Measurements from ENCODE around the gene TMEM217.
A peak's percentile ranks its signal among the peaks of the same experiment; 100 is the strongest.

The TMEM217 gene

GRCh38 chr6:37283671-37284151 is 25.8 kb upstream of the TMEM217 start:
- H3K9me3 ChIP-seq (ENCODE audit: control insufficient read depth, insufficient read depth, low read depth, low read length), result no peaks in the 10 kb centered on the region

GRCh38 chr6:37283268-37283667 is 25.3 kb upstream of the TMEM217 start:
- Histone ChIP-seq H3K9me3 (ENCODE audit: control insufficient read depth, insufficient read depth, low read depth, low read length) (no peaks in the 10 kb centered on the region), H3K4me1 (ENCODE audit: control insufficient read depth, insufficient read depth, low read length) (peaks cover 9% of the 10 kb centered on the region), H3K27ac (ENCODE audit: extremely low read depth, low read depth, low read length) (no peak overlapping the region), H3K36me3 (ENCODE audit: control insufficient read depth in 2 of 2, insufficient read depth in 1 of 2, low read length in 2 of 2) (peaks cover 16 to 73% of the 10 kb centered on the region in 2 experiments), H3K4me3 (ENCODE audit: low read depth, low read length) (no peak overlapping the region)
- TF ChIP-seq ZNF335 (tag by site-specific recombination; conservative IDR thresholded peaks at IDR 0.05), result no peak
- TF ChIP-seq ZNF843 (tag by site-specific recombination; IDR thresholded peaks at IDR 0.05), result no peak
- no peak for TF ChIP-seq BCL11B (tag by site-specific recombination; IDR thresholded peaks at IDR 0.05; ENCODE audit: low read depth)
- no peak for TF ChIP-seq MZF1 (tag by site-specific recombination; IDR thresholded peaks at IDR 0.05; ENCODE audit: borderline replicate concordance)
- TF ChIP-seq ZSCAN16 (tag by site-specific recombination; IDR thresholded peaks at IDR 0.05), result peak; percentile 83; the same call in 1 of the 2 replicates
- peak; percentile 62 for TF ChIP-seq ZBTB44 (tag by site-specific recombination; IDR thresholded peaks at IDR 0.05)
- CTCF ChIA-PET, result interaction anchor here (0.5 to 1.1 kb wide), 5 partner anchors 14 to 415 kb away, joined by 3 to 4 read pairs (median 3); partner anchors contain the start of gene MDGA1
- POLR2A ChIA-PET, result no interaction called here

More at GRCh38 chr6:37283671-37284151, 25.8 kb upstream of the TMEM217 start:
- POLR2A ChIA-PET, result no interaction called here
- no peak overlapping the region for H3K4me3 ChIP-seq (ENCODE audit: low read depth, low read length)
- no peak for TF ChIP-seq ZNF114 (tag by site-specific recombination; IDR thresholded peaks at IDR 0.05)
- TF ChIP-seq ZNF292 (tag by site-specific recombination; IDR thresholded peaks at IDR 0.05; ENCODE audit: borderline replicate concordance, low read depth), result no peak
- no peak for TF ChIP-seq OSR2 (tag by site-specific recombination; IDR thresholded peaks at IDR 0.05)
- TF ChIP-seq ZBTB17 (tag by site-specific recombination; IDR thresholded peaks at IDR 0.05), result no peak
- TF ChIP-seq REPIN1 (tag by site-specific recombination; IDR thresholded peaks at IDR 0.05; ENCODE audit: low read depth), result no peak
- TF ChIP-seq, protein P1, sequence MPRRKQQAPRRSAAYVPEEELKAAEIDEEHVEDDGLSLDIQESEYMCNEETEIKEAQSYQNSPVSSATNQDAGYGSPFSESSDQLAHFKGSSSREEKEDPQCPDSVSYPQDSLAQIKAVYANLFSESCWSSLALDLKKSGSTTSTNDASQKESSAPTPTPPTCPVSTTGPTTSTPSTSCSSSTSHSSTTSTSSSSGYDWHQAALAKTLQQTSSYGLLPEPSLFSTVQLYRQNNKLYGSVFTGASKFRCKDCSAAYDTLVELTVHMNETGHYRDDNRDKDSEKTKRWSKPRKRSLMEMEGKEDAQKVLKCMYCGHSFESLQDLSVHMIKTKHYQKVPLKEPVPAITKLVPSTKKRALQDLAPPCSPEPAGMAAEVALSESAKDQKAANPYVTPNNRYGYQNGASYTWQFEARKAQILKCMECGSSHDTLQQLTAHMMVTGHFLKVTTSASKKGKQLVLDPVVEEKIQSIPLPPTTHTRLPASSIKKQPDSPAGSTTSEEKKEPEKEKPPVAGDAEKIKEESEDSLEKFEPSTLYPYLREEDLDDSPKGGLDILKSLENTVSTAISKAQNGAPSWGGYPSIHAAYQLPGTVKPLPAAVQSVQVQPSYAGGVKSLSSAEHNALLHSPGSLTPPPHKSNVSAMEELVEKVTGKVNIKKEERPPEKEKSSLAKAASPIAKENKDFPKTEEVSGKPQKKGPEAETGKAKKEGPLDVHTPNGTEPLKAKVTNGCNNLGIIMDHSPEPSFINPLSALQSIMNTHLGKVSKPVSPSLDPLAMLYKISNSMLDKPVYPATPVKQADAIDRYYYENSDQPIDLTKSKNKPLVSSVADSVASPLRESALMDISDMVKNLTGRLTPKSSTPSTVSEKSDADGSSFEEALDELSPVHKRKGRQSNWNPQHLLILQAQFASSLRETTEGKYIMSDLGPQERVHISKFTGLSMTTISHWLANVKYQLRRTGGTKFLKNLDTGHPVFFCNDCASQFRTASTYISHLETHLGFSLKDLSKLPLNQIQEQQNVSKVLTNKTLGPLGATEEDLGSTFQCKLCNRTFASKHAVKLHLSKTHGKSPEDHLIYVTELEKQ (tag by site-specific recombination; IDR thresholded peaks at IDR 0.05; ENCODE audit: borderline replicate concordance), result no peak
- H3K4me1 ChIP-seq (ENCODE audit: control insufficient read depth, insufficient read depth, low read length), result peaks cover 9% of the 10 kb centered on the region
- CTCF ChIA-PET, result interaction anchor here (0.5 to 0.7 kb wide), 3 partner anchors 15 to 414 kb away, joined by 3 to 4 read pairs (median 3); partner anchors contain the start of gene MDGA1
- no peak overlapping the region for H3K27ac ChIP-seq (ENCODE audit: extremely low read depth, low read depth, low read length)
- peaks cover 20 to 76% of the 10 kb centered on the region in 2 experiments for H3K36me3 ChIP-seq (ENCODE audit: control insufficient read depth in 2 of 2, insufficient read depth in 1 of 2, low read length in 2 of 2)

DNA sequence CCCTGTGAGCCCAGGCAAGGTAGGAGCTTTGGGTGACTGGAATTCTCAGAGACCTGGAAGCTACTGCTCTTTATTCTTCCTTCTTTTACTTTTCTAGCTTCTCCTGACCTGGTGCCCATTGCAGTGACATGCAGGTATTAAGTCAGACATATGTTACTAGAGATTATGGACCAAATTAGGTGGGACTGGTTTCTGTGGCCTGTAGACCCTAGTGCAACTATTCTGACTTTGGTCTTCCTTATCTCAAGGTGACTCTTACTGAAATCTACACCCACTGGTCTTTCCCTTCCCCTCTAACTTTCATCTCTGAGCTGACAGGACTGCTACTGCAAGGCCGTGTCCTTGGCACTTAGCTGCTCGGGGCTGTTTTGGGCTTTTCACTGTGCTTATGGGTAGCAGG is 24.4 kb upstream of the TMEM217 start:
- Histone ChIP-seq H3K36me3 (ENCODE audit: control insufficient read depth in 2 of 2, insufficient read depth in 1 of 2, low read length in 2 of 2) (peaks cover 8 to 66% of the 10 kb centered on the region in 2 experiments), H3K27ac (ENCODE audit: extremely low read depth, low read depth, low read length) (no peak overlapping the region), H3K4me1 (ENCODE audit: control insufficient read depth, insufficient read depth, low read length) (peaks cover 9% of the 10 kb centered on the region), H3K4me3 (ENCODE audit: low read depth, low read length) (no peak overlapping the region), H3K9me3 (ENCODE audit: control insufficient read depth, insufficient read depth, low read depth, low read length) (no peaks in the 10 kb centered on the region)
- ChIA-PET POLR2A (no interaction called here), CTCF (interaction anchor here (0.6 to 1.1 kb wide), 4 partner anchors 17 to 264 kb away, joined by 3 read pairs; no protein-coding TSS in a partner anchor)
- TF ChIP-seq PRDM1 (tag by site-specific recombination; IDR thresholded peaks at IDR 0.05) (no peak), ZNF501 (tag by site-specific recombination; IDR thresholded peaks at IDR 0.05) (no peak), SETDB1 (IDR thresholded peaks at IDR 0.05; ENCODE audit: insufficient read length, low read length) (no peak), ZNF280C (tag by site-specific recombination; IDR thresholded peaks at IDR 0.05) (no peak), ZNF37A (tag by site-specific recombination; IDR thresholded peaks at IDR 0.05) (no peak), GFI1B (tag by site-specific recombination; IDR thresholded peaks at IDR 0.05) (no peak), ZNF610 (tag by site-specific recombination; IDR thresholded peaks at IDR 0.05; ENCODE audit: borderline replicate concordance) (no peak)
- TF ChIP-seq, protein P2, sequence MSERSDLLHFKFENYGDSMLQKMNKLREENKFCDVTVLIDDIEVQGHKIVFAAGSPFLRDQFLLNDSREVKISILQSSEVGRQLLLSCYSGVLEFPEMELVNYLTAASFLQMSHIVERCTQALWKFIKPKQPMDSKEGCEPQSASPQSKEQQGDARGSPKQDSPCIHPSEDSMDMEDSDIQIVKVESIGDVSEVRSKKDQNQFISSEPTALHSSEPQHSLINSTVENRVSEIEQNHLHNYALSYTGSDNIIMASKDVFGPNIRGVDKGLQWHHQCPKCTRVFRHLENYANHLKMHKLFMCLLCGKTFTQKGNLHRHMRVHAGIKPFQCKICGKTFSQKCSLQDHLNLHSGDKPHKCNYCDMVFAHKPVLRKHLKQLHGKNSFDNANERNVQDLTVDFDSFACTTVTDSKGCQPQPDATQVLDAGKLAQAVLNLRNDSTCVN (tag by site-specific recombination; optimal IDR thresholded peaks at IDR 0.05), result no peak
- TF ChIP-seq, protein P3, sequence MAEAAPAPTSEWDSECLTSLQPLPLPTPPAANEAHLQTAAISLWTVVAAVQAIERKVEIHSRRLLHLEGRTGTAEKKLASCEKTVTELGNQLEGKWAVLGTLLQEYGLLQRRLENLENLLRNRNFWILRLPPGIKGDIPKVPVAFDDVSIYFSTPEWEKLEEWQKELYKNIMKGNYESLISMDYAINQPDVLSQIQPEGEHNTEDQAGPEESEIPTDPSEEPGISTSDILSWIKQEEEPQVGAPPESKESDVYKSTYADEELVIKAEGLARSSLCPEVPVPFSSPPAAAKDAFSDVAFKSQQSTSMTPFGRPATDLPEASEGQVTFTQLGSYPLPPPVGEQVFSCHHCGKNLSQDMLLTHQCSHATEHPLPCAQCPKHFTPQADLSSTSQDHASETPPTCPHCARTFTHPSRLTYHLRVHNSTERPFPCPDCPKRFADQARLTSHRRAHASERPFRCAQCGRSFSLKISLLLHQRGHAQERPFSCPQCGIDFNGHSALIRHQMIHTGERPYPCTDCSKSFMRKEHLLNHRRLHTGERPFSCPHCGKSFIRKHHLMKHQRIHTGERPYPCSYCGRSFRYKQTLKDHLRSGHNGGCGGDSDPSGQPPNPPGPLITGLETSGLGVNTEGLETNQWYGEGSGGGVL (tag by site-specific recombination; IDR thresholded peaks at IDR 0.05), result no peak
